SH-SY5Y (cell line): Measurements from ENCODE around the gene KLHL1.

Experiments
- GATA2 ChIP-seq: IDR thresholded peaks from 2 replicates; pipeline ENCODE4 v1.6.1; 2011; ENCODE audit warnings: mild to moderate bottlenecking, low read depth, low read length
- GATA3 ChIP-seq: IDR thresholded peaks from 2 replicates; pipeline ENCODE4 v1.6.1; 2011; ENCODE audit warnings: low read depth, mild to moderate bottlenecking, low read length, moderate library complexity

The KLHL1 gene

DNA sequence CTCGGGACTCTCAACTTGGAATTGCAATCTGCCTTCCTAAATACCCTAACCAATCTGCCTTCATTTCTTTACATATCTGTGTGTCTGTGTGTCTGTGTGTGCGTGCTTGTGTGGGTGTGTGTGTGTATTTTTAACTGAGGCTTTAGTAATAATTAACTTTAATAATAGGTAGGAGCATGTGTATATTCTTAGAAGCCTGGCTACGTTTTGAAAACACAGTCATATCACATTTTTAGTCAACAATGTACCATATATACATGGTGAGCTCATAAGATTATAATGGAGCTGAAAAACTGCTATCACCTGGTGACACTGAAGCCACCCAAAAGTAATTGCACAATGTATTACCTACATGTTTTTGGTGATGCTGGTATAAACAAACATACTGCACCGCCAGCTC, 66.1 kb downstream of the KLHL1 start:
- no peak for TF ChIP-seq GATA3
- TF ChIP-seq GATA2: no peak

DNA sequence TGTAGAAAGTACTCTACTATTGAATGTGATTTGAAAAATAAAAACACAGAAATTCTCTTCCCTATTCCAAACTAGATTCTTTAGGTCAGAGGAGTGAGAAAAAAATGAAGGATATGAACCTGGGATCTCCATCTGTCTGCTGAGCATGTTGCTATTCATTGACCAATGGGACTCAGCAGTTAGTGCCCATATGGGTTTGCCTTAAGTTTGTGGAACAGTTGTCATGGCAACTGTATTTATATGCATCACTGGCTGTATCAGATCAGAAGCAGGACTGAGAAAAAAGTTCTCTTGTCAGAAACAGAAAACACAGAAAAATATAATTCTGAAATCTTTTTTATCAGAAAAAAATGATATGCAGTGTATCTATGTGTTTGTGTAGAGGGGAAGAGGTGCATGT, 74.0 kb downstream of the KLHL1 start:
- TF ChIP-seq GATA2 (no peak), GATA3 (no peak)

DNA sequence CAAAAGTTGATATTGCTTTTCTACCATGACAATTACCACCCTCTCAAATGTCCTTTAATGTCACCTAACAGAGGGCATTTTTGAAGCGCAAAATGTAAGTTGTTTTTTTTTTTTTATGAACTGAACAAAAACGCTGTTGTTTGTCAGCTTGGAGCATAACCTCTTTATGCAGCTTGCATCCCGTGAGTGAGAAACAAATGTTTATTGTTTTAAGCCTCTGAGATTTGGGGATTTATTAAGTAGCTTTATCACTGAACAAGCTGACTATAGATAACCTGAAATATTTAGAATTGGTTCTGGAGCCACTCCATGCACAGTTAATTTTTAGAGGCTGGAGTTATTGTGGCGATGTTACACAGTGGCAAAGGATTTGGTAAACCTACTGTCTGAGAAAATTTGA, 80.7 kb downstream of the KLHL1 start:
- TF ChIP-seq GATA3 (no peak), GATA2 (no peak)

DNA sequence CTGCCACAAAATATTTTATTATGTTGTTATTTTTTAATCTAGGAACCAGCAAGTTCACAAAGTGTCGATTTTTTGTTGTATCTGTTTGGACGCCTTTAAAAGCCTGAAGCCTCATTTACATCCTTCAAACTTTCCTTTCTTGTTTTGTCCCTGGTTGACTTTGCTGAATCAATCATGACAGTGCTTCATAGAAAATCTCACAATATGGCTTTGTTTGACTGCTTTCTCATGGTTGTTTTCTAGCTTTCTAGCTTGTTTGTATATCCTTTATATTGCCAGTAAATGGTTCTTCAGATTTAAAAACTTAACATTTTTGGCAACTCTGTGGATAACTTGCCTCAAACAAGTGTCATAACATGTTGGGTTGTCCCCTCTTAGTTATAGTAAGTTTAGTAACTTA, 84.7 kb downstream of the KLHL1 start:
- TF ChIP-seq GATA3 (no peak), GATA2 (no peak)

DNA sequence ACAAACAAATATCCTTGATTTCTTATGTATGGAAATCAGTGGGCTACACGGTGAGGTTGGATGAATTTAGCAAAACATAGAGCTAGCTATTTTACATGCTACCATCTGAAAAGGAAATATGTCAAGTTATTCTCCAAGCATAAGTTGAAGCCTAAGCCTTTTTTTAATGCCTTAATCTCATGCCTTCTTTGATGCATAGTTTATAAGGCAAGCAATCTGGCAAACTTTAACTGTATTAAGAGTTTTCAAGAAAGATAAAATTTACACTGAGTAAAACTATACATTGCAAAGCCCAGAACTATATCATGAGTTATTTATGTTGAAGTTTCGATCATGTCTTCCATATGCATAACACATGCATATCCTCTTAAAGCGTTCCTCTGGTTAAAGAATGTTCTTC, 85.6 kb downstream of the KLHL1 start:
- no peak for TF ChIP-seq GATA3
- TF ChIP-seq GATA2: no peak

DNA sequence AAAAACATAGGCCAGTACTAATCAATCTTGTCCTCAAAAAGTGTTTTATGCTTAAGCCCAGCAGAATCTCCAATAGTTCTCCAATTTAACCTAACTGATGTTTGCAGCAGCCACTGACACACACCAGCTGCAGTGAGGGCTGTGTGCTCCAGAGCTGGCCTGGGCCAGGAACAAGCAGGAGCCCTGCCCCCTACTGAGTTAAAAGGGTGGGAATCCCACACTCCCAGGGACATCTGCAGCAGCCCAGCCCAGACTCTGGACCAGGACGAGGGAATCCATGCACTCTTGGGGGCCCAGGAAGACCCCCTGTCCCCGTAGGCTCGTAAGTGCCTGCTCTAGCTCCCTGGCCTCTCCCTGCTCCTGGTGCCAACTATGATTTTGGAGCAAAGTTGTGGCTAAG, 92.1 kb downstream of the KLHL1 start:
- TF ChIP-seq GATA2 (no peak), GATA3 (no peak)

DNA sequence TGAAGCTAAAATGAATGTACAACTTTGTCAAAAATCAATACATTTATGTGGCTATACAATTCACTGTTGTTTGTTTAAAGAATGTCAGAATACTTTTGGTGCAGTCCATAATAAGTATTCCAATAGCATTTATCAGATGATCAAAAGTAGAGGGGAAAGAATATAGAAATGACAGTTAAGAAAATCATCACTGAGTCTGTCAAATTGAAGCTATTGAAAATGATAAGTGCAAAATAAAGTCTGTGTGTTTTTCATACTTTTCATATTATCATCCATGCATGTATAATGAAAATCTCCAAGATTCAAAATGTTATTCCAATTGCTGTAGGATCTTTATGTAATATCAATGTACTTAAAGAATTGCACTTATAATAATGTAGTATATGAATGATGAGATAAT, 93.9 kb downstream of the KLHL1 start:
- TF ChIP-seq GATA3: no peak
- no peak for TF ChIP-seq GATA2

DNA sequence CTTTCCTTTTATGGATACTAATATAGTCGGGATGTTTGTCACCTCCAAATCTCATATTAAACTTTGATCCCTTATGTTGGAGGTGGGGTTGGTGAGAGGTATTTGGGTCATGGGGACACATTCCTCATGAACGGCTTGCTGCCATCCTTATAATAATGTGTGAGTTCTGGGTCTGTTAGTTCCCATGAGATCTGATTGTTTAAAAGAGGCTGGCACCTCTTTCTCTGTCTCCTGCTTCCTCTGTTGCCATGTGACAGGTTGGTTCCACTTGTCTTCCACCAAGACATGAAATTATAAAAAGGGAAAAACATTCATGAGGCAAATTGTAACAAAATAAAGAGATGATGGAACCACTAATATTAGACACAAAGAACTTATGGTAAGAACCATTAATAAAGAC, 108.4 kb downstream of the KLHL1 start:
- no peak for TF ChIP-seq GATA3
- no peak for TF ChIP-seq GATA2

DNA sequence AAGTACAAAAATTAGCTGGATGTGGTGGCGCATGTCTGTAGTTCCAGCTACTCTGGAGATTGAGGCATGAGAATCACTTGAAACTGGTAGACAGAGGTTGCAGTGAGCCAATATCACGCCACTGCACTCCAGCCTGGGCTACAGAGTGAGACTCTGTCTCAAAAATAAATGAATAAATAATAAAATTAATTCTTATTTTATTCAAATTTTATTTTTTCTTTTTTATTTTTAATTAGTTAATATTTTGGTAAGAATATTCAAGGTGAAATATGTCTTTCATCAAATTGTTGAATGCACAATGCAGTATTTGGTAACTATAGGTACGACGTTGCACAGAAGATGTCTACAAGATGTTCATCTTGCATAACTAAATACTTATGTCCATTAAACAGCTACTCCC, 111.2 kb downstream of the KLHL1 start:
- TF ChIP-seq GATA3: no peak
- no peak for TF ChIP-seq GATA2

DNA sequence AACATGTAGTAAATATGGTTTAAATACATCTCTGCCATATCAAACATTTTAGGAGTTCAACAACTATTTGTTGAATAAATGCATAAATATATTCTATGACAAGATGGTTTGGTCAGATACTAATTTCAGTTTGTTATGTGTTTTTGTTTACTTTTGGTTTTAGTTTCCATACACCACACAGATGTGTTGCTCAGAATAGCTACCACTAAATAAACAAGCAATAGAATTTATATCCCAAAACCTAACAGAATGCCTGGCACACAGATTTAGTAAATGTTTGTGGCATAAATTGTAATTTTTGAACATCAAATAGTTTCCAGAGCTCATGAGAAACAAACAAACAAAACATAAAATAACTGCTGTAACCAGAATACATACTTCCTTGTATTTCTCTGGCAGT, 127.5 kb downstream of the KLHL1 start:
- TF ChIP-seq GATA3 (no peak), GATA2 (no peak)

DNA sequence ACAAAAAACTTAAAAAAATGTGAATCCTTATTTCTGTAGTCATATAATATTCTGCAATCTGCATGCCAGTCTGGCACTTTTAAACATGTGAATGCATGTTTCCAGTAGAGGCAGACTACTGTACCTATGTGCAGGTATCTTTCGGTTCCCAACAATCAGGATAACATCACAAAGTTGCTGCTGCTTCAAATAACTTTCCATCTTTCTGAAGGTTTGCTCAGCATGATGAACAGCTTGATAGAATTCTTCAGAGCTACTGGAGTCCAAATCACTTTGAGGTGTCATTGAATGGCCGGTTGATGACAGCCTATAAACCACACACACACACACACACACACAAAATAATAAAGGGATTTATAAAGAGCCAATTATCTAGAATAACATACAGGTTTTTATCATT, 132.8 kb downstream of the KLHL1 start:
- TF ChIP-seq GATA3 (no peak), GATA2 (no peak)

DNA sequence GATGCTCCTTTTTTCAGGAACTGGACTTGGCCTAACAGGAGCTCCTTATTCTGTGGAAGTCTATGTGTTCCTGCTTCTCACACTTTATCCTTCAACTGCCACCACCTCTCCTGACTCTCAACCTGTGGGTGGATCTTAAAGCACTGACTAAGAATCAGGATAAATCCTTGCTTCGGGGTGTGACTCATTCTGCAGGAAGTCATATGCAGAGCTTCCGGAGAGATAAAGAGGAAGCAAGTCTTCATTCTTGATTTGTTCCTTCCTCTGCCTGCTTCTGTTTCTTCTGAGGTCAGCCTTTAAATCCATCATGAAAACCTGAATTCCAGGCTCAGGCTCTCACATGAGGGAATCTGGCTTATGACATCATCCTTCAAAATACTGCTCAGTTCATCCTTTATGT, 137.7 kb downstream of the KLHL1 start:
- no peak for TF ChIP-seq GATA3
- TF ChIP-seq GATA2: no peak

DNA sequence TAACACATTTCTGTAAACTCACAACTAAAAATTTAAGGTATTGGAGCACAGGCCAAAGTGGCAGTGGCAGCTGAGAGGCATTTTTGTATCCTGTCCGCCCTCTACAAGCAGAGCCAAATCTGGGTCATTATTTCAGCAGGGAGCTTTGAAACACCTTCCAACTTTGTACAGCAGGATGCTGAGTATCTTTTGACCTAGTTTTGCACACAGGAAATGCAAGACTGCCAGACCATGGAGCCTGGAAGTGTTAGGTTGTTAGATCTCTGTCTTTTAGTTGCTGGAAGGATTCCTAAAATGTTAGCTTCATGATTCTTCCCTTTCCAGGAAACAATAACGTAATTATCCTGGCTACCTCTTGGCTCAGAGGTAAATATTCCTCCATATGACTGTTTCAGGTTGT, 149.2 kb downstream of the KLHL1 start:
- no peak for TF ChIP-seq GATA2
- no peak for TF ChIP-seq GATA3

DNA sequence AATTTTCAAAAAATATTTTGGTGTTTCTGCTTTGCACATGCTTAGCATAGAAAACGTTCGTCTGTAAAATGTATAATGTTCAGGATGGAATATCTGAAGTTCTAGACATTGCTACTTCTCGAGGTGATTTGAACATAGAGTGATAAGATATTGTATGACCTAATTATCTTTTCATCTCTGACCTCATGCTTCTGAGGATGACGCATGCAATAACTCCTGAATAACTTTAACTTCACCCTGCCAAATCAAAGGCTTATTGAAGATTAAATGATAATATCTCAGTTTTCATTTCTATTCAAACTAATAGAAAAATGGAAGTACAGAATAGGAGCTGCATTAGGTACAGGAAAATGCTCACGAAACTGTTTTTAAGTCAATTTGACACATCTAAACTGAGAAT, 151.4 kb downstream of the KLHL1 start:
- TF ChIP-seq GATA3 (no peak), GATA2 (no peak)

DNA sequence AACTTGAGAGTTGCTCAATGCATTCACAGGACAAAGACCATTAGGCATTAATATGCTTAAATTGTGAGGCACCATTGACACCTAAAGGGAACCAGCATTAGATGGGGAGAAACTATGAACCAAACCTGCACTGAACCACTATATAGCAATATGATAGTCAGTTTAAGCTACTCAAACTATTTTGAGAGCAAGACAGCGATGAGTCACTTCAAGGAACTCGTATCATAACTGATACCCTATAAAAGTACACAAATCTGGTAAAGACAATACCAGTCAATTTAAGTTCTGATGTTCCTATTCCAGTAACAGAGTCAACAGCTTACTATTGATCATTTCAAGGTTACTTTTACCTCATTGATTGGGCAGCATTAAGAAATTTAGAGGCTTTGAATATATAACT, 151.9 kb downstream of the KLHL1 start:
- TF ChIP-seq GATA3 (no peak), GATA2 (no peak)

DNA sequence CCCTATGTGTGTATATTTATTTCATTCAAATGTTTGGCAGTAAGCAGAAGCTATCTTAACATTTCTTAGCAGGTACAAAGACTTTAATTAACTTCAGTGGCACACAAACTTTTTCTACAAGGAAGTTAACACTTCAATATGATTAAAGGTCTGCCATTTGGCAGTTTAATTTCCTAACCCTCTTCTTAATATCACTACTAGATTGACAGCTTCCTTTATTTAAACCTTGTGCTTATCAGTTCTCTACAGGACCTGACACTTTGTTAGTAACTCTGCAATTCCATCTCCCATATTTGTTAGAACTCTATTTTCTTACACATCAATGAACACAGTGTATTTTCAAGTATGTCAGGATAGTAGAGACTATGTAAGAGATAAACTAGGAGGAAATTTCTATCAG, 153.0 kb downstream of the KLHL1 start:
- no peak for TF ChIP-seq GATA3
- TF ChIP-seq GATA2: no peak
